ENCODE results near the gene TLE2. TPM values are rescaled to one million over a fixed set of nuclear protein-coding genes. Genes with fewer than 3 reads are reported as not detected.
A peak's percentile ranks its signal among the peaks of the same experiment; 100 is the strongest.

The TLE2 gene
- total and polyA plus RNA-seq, 9 of the 15 experiments (the other 6 are each of a cell fraction or from before 2014, with no cell fraction given) = 0.35 to 13.1 (median 6.2) TPM

DNA sequence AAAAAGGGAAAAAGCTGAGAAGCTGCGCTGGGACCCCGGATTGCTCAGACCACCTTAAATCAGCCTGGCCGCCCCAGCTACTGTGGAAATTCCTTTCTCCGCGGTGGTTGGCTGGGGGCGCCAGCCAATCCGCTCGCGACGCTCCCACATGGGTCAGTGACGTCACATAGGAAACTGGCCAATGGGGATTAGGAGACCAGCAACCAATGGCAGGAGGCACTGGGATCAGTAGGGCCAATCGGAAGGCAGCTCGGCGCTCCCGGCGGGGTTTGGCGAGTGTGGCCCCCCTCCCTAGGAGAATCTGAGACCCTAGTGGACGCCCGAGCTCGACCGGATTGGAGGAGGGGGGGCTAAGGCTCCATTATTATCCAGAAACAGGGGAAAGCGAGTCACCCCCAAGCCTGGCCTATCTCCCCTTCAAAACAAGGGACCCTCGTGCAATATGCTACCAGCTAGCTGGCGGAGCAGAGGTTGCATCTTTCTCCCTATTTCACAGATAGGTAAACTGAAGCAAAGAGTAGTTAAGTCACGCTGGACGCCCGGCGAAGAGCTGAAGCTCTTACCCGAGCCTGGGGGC is 6.5 kb upstream of the TLE2 start (continued):
- TF ChIP-seq THRB (CRISPR knock-in tag; conservative IDR thresholded peaks at IDR 0.05) (no peak), MAFF (IDR thresholded peaks at IDR 0.05; ENCODE audit: low read length) (0 out of 2 replicates have a peak, but pooled peaks have one; percentile 5), EGR1 (conservative IDR thresholded peaks at IDR 0.05) (no peak), NFRKB (IDR thresholded peaks at IDR 0.05; ENCODE audit: low read depth) (no peak), TCFL5 (CRISPR knock-in tag; conservative IDR thresholded peaks at IDR 0.05) (no peak), ZNF444 (CRISPR knock-in tag; IDR thresholded peaks at IDR 0.05) (no peak), YY1 (IDR thresholded peaks at IDR 0.05; ENCODE audit: borderline replicate concordance in 1 of 3, control insufficient read depth in 1 of 3, extremely low read depth in 1 of 3, insufficient read depth in 3 of 3, insufficient read length in 1 of 3, insufficient replicate concordance in 2 of 3, low read depth in 1 of 3, low read length in 2 of 3) (peak in 1 of 3 experiments; percentile 64), RERE (CRISPR knock-in tag; IDR thresholded peaks at IDR 0.05; ENCODE audit: borderline replicate concordance) (no peak), TOE1 (IDR thresholded peaks at IDR 0.05; ENCODE audit: borderline replicate concordance) (peak; percentile 62; the same call in 1 of the 2 replicates), TOE1 (CRISPR knock-in tag; IDR thresholded peaks at IDR 0.05; ENCODE audit: borderline replicate concordance, low read depth) (no peak), ZNF830 (CRISPR knock-in tag; IDR thresholded peaks at IDR 0.05) (0 out of 2 replicates have a peak, but pooled peaks have one; percentile 82), RBM22 (IDR thresholded peaks at IDR 0.05; ENCODE audit: low read depth, low read length, poor library complexity, severe bottlenecking) (no peak), RNF2 (IDR thresholded peaks at IDR 0.05) (0 out of 2 replicates have a peak, but pooled peaks have one; percentile 68), SIN3B (IDR thresholded peaks at IDR 0.05; ENCODE audit: low read depth) (no peak), PRMT5 (CRISPR knock-in tag; IDR thresholded peaks at IDR 0.05) (no peak), CREB1 (IDR thresholded peaks at IDR 0.05) (peak; percentile 83), CREB1 (CRISPR knock-in tag; IDR thresholded peaks at IDR 0.05) (peak; percentile 92), YBX1 (IDR thresholded peaks at IDR 0.05) (no peak), NR4A1 (CRISPR knock-in tag; IDR thresholded peaks at IDR 0.05) (no peak), NR4A1 (tag; IDR thresholded peaks at IDR 0.05) (0 out of 2 replicates have a peak, but pooled peaks have one; percentile 62), FOXK1 (CRISPR knock-in tag; IDR thresholded peaks at IDR 0.05; ENCODE audit: borderline replicate concordance) (no peak)
